Esophagus muscularis mucosa (tissue), 3 donors: ENCODE results near the gene DUT.

Experiments
- POLR2AphosphoS5 ChIP-seq, 2 donors: sonication (generic); formaldehyde crosslinking; IDR thresholded peaks; one replicate each; pipeline ENCODE4 v1.6.1; 2017; ENCODE audit warnings: antibody characterized with exemption in 2 of 2
- TF ChIP-seq, protein P1 (sequence below), 3 experiments: fragments of 200-600 bp in 2 of 3; fragments of 450-650 bp in 1 of 3; sonication (generic) in 2 of 3; IDR thresholded peaks; one replicate each; pipeline ENCODE4 v1.5.1; 2017 to 2019; ENCODE audit warnings: antibody characterized with exemption in 3 of 3, mild to moderate bottlenecking in 2 of 3, moderate library complexity in 1 of 3

DNA sequence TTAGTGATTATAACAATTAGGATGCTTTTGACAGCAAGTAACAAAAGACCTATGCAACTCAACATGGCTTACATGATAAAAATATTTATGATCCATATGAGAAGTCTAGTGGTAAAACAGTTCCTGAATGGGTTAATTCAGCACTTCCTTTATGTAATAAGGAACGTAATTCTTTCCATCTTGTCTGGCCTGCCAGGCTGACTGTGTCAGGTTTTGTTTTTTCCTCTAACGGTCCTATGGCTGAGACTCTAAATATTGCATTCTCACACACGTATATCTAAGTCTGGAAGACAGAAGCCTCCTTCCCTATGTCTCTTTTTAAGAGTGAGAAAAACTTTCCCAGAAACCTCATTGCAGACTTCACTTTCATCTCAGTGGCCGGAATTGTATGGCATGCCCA lies 50.6 kb downstream of the DUT start:
- TF ChIP-seq, protein P1, sequence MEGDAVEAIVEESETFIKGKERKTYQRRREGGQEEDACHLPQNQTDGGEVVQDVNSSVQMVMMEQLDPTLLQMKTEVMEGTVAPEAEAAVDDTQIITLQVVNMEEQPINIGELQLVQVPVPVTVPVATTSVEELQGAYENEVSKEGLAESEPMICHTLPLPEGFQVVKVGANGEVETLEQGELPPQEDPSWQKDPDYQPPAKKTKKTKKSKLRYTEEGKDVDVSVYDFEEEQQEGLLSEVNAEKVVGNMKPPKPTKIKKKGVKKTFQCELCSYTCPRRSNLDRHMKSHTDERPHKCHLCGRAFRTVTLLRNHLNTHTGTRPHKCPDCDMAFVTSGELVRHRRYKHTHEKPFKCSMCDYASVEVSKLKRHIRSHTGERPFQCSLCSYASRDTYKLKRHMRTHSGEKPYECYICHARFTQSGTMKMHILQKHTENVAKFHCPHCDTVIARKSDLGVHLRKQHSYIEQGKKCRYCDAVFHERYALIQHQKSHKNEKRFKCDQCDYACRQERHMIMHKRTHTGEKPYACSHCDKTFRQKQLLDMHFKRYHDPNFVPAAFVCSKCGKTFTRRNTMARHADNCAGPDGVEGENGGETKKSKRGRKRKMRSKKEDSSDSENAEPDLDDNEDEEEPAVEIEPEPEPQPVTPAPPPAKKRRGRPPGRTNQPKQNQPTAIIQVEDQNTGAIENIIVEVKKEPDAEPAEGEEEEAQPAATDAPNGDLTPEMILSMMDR (IDR thresholded peaks at IDR 0.05), result no peak
- TF ChIP-seq POLR2AphosphoS5 (IDR thresholded peaks at IDR 0.05), result no peak
